ENCODE results near the gene TSPAN5.

The TSPAN5 gene

GRCh38 chr4:98516441-98517217 is 141.8 kb downstream of the TSPAN5 start:
- no peak for TF ChIP-seq CTCF (IDR thresholded peaks at IDR 0.05; ENCODE audit: borderline replicate concordance, control extremely low read depth, extremely low read depth, insufficient read depth, missing control alignments)
- in situ Hi-C loops (cut with MboI; ENCODE audit: low sequenced_read_pairs, unreplicated experiment), result no loop called here
- DNase-seq (ENCODE audit: low spot score), result no peak

- in situ Hi-C loops (cut with MboI; ENCODE audit: low sequenced_read_pairs, unreplicated experiment), result no loop called here
- DNase-seq (ENCODE audit: low spot score), result no peak
- TF ChIP-seq CTCF (IDR thresholded peaks at IDR 0.05; ENCODE audit: borderline replicate concordance, control extremely low read depth, extremely low read depth, insufficient read depth, missing control alignments), result no peak
These were observed 142.4 kb downstream of the TSPAN5 start for GRCh38 chr4:98516042-98516440.

GRCh38 chr4:98515470-98515809 is 143.0 kb downstream of the TSPAN5 start:
- no peak for DNase-seq (ENCODE audit: low spot score)
- in situ Hi-C loops (cut with MboI; ENCODE audit: low sequenced_read_pairs, unreplicated experiment), result no loop called here
- no peak for TF ChIP-seq CTCF (IDR thresholded peaks at IDR 0.05; ENCODE audit: borderline replicate concordance, control extremely low read depth, extremely low read depth, insufficient read depth, missing control alignments)

GRCh38 chr4:98514741-98515469 is 143.5 kb downstream of the TSPAN5 start:
- in situ Hi-C loops (cut with MboI; ENCODE audit: low sequenced_read_pairs, unreplicated experiment), result no loop called here
- DNase-seq (ENCODE audit: low spot score), result no peak
- no peak for TF ChIP-seq CTCF (IDR thresholded peaks at IDR 0.05; ENCODE audit: borderline replicate concordance, control extremely low read depth, extremely low read depth, insufficient read depth, missing control alignments)

- TF ChIP-seq CTCF (IDR thresholded peaks at IDR 0.05; ENCODE audit: borderline replicate concordance, control extremely low read depth, extremely low read depth, insufficient read depth, missing control alignments), result no peak
- no peak for DNase-seq (ENCODE audit: low spot score)
- in situ Hi-C loops (cut with MboI; ENCODE audit: low sequenced_read_pairs, unreplicated experiment), result no loop called here
These were observed 145.5 kb downstream of the TSPAN5 start for GRCh38 chr4:98512918-98513317.

GRCh38 chr4:98510757-98511517 is 147.5 kb downstream of the TSPAN5 start:
- no peak for TF ChIP-seq CTCF (IDR thresholded peaks at IDR 0.05; ENCODE audit: borderline replicate concordance, control extremely low read depth, extremely low read depth, insufficient read depth, missing control alignments)
- in situ Hi-C loops (cut with MboI; ENCODE audit: low sequenced_read_pairs, unreplicated experiment), result no loop called here
- DNase-seq (ENCODE audit: low spot score), result no peak
